Measurements from ENCODE around the gene TLDC2.

- TF ChIP-seq, protein P1, sequence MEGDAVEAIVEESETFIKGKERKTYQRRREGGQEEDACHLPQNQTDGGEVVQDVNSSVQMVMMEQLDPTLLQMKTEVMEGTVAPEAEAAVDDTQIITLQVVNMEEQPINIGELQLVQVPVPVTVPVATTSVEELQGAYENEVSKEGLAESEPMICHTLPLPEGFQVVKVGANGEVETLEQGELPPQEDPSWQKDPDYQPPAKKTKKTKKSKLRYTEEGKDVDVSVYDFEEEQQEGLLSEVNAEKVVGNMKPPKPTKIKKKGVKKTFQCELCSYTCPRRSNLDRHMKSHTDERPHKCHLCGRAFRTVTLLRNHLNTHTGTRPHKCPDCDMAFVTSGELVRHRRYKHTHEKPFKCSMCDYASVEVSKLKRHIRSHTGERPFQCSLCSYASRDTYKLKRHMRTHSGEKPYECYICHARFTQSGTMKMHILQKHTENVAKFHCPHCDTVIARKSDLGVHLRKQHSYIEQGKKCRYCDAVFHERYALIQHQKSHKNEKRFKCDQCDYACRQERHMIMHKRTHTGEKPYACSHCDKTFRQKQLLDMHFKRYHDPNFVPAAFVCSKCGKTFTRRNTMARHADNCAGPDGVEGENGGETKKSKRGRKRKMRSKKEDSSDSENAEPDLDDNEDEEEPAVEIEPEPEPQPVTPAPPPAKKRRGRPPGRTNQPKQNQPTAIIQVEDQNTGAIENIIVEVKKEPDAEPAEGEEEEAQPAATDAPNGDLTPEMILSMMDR (IDR thresholded peaks at IDR 0.05), result no peak
- TF ChIP-seq POLR2AphosphoS5 (IDR thresholded peaks at IDR 0.05) (no peak), POLR2A (IDR thresholded peaks at IDR 0.05) (no peak)
Observed at GRCh38 chr20:36924167-36925045, 48.5 kb downstream of the TLDC2 start.
